Activated T-cell treated with anti-CD3 and anti-CD28 coated beads for 48 hours (primary cell): Measurements from ENCODE around the gene SYNPR.
"Not testable (repeated sequence)": the region's sequence is repeated elsewhere in the genome, so short reads cannot be mapped to it uniquely, and the experiment has no call there.

ENCODE experiments used
- DNase-seq: peaks from one replicate; pipeline ENCODE4 v3.0.0-alpha.2; 2020; ENCODE audit warnings: low read depth

Gene SYNPR

GRCh38 chr3:63278171-63279004 lies at the start of gene SYNPR:
SYNPR (plus strand) TSS chr3:63278308.
- no peak for DNase-seq

- DNase-seq, result no peak
Measured at GRCh38 chr3:63228677-63229076, 49.4 kb upstream of the SYNPR start.

- no peak for DNase-seq
Measured at GRCh38 chr3:63230146-63230545, 48.0 kb upstream of the SYNPR start.

GRCh38 chr3:63231643-63232042 lies 46.5 kb upstream of the SYNPR start:
- DNase-seq, result no peak

- no peak for DNase-seq
Measured at GRCh38 chr3:63232764-63233396, 45.2 kb upstream of the SYNPR start.

- no peak for DNase-seq
Measured at GRCh38 chr3:63240381-63240902, 37.7 kb upstream of the SYNPR start.

- DNase-seq, result no peak
Measured at GRCh38 chr3:63242124-63242523, 36.0 kb upstream of the SYNPR start.

GRCh38 chr3:63244486-63244885 lies 33.6 kb upstream of the SYNPR start:
- no peak for DNase-seq

GRCh38 chr3:63245726-63246241 lies 32.3 kb upstream of the SYNPR start:
- DNase-seq, result no peak

- DNase-seq, result no peak
Measured at GRCh38 chr3:63248015-63248414, 30.1 kb upstream of the SYNPR start.

GRCh38 chr3:63251499-63251898 lies 26.6 kb upstream of the SYNPR start:
- no peak for DNase-seq

- not testable (repeated sequence) for DNase-seq
Measured at GRCh38 chr3:63255819-63256218, 22.3 kb upstream of the SYNPR start.

GRCh38 chr3:63264716-63265115 lies 13.4 kb upstream of the SYNPR start:
- no peak for DNase-seq

- no peak for DNase-seq
Measured at GRCh38 chr3:63274359-63274758, 3.7 kb upstream of the SYNPR start.

- DNase-seq, result no peak
Measured at GRCh38 chr3:63279005-63279841, 1.1 kb downstream of the SYNPR start.

GRCh38 chr3:63287610-63288009 lies 9.5 kb downstream of the SYNPR start:
- DNase-seq, result no peak

GRCh38 chr3:63290686-63291085 lies 12.6 kb downstream of the SYNPR start:
- no peak for DNase-seq

GRCh38 chr3:63294332-63294731 lies 16.2 kb downstream of the SYNPR start:
- no peak for DNase-seq

GRCh38 chr3:63295356-63295755 lies 17.2 kb downstream of the SYNPR start:
- DNase-seq, result no peak

- DNase-seq, result no peak
Measured at GRCh38 chr3:63295806-63296205, 17.7 kb downstream of the SYNPR start.

- DNase-seq, result no peak
Measured at GRCh38 chr3:63296249-63296648, 18.1 kb downstream of the SYNPR start.

- no peak for DNase-seq
Measured at GRCh38 chr3:63303238-63303637, 25.1 kb downstream of the SYNPR start.
